ENCODE results near the gene MTG2.

MTG2 gene

DNA sequence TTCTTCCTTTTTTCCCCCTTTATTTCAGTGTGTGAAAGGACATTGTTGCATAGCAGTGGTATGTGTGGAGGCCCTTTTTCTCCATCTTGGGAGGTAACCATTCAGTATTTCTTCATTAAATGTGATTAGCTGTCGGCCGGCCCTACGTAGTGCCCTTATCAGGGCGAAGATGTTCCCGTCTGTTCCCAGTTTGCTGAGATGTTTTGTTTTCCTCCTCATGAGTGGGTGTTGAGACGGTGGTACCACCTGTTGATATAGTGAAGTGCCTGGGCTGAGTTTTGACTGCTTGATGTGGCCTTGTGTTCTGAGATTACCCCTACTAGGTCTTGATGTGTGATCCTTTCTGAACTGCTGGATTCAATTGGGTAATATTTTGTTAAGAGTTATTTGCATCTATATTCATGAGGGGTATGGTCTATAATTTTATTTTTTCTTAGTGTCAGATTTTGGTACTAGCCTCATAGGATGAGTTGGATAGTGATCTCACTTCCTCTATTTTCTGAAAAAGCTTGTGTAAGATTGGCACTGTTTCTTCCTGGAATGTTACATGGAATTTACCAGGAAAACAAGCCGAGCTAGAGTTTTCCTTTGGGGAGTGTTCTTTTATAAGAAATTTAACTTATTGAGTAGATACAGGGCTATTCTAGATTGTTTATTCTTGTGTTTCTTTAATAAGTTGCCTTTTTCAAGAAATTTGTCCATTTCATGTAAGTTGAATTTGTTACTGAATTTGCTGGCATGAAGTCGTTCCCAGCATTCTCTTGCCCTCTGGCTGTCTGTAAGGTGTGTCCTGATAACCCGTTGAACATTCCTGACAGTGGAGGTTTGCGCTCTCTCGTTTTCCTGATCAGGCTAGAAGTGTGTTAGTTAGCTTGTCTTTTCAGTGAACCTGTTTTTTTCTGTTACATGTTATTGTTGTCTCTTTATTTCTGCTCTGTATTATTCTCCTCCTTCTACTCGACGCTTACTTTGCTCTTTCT is 4.3 kb downstream of the MTG2 start:
- peak; percentile 6 for DNase-seq

- DNase-seq, result no peak
Observed at GRCh38 chr20:62190639-62191411, 8.0 kb downstream of the MTG2 start.

DNA sequence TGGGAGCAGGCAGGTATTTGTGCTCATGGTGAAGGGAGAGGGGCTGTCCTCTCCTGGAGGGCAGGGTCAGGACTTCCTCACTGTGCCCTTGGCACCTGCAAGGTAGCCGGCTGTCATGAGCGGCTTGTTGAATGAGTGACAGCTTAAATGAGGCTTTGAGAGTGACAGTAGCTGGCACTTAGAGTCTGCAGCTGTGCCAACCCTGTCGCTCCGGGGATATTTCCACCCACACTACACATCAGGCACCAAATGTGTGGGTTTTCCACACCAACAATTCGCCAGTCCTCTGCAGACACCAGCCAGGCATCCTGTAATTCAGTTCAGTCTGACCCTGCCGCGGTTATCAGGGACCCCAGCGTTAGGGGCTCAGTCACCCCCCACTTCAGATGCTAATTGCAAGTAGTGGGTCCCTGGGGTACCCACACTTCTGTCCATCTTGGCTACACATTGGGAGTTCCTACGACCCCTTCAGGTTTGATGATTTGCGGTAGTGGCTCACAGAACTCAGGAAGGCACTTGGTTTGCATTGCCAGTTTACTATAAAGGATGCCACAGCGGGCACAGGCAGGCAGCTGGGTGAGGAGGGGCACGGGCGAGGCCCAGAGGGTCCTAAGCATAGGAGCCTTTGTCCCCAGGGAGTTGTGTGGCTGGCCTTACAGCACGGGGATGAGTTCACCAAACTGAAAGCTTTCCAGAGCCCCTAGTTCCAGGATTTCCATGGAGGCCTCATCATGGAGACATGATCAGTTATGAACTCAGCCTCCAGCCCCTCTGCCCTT is 9.1 kb downstream of the MTG2 start:
- DNase-seq, result no peak

DNA sequence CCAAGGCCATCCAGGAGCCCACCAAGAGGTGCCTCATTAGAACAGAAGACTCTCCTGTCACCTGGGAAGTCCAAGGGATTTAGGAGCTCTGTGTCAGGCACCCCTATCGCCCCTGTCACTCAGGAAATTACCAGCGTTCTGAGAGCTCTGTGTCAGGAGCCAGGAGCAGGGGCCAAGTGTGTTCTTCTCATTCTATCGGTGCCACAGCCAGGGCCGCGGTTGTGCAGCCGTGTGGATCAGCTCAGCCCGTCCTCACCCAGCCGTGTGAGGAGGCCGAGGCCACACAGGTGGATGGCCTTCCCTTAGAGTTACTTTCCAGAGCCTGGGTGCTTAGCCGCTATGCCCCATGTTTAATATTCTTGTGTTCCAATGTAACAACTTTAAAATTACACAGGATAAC is 9.8 kb downstream of the MTG2 start:
- DNase-seq, result no peak

GRCh38 chr20:62193079-62194025 is 10.5 kb downstream of the MTG2 start:
- no peak for DNase-seq

GRCh38 chr20:62195075-62195405 is 12.2 kb downstream of the MTG2 start:
- DNase-seq, result no peak

DNA sequence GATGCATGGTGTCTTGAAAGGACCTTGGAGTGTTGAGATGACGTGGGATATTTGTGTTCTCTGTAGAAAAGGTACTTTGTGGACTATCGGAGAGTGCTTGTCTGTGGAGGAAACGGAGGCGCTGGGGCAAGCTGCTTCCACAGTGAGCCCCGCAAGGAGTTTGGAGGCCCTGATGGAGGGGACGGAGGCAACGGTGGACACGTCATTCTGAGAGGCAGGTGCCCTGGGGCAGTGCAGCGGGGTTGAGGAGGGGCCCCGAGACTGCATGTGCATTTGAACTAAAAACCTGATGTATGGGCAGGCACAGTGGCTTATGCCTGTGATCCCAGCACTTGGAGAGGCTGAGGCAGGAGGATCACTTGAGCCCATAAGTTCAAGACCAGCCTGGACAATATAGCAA is 12.9 kb downstream of the MTG2 start:
- DNase-seq, result no peak

DNA sequence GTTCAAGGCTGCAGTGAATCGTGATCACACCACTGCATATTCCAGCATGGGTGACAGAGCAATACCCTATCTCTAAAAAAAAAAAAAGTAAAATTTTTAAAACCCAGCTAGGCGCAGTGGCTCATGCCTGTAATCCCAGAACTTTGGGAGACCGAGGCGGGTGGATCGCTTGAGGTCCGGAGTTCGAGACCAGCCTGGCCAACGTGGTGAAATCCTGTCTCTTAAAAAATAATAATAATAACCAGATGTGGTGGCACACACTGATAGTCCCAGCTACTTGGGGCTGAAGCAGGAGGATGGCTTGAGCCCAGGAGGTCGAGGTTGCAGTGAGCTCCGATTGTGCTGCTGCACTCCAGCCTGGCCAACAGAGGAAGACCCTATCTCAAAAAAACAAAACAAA is 13.5 kb downstream of the MTG2 start:
- DNase-seq, result no peak

DNA sequence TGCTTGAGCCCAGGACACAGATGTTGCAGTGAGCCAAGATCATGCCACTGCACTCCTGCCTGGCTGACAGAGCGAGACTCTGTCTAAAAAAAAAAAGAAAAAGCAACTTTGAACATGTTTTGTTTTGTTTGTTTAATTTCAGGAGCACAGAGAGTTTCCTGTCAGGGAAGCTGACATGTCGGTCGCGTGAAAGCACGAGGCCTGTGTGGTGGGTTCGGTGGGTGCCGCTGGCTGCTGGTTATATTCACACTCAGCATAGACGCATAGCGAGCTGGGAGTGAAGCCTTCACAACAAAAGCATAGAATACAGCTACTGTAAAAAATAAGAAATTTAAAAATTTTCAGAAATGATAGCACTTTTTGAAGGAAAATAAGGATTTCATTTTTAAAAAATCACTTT is 14.5 kb downstream of the MTG2 start:
- no peak for DNase-seq

- DNase-seq, result no peak
Observed at GRCh38 chr20:62197801-62198200, 15.0 kb downstream of the MTG2 start.

GRCh38 chr20:62198496-62198895 is 15.7 kb downstream of the MTG2 start:
- DNase-seq, result no peak

- no peak for DNase-seq
Observed at GRCh38 chr20:62198931-62199330, 16.1 kb downstream of the MTG2 start.

DNA sequence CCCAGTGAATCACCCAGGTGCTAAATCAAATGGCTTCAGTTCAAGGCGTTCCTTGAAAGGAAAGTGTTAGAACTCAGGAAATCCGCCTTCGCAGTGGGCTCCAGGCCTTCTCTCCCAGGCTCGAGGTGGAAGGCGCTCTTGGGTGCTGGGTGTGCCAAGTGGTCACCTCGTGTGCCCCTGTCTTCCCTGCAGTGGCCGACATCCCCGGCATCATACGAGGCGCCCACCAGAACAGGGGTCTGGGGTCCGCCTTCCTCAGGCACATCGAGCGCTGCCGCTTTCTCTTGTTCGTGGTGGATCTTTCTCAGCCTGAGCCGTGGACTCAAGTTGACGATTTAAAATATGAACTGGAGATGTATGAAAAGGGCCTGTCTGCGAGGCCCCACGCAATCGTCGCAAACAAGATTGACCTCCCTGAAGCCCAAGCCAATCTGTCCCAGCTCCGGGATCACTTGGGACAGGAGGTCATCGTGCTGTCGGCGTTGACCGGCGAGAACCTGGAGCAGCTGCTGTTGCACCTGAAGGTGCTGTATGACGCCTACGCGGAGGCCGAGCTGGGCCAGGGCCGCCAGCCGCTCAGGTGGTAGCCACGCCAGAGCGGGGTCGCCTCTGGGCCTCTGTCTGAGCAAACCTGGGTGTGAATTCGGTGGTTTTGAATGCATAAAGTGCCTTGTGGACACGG is 17.8 kb downstream of the MTG2 start:
- DNase-seq, result no peak

DNA sequence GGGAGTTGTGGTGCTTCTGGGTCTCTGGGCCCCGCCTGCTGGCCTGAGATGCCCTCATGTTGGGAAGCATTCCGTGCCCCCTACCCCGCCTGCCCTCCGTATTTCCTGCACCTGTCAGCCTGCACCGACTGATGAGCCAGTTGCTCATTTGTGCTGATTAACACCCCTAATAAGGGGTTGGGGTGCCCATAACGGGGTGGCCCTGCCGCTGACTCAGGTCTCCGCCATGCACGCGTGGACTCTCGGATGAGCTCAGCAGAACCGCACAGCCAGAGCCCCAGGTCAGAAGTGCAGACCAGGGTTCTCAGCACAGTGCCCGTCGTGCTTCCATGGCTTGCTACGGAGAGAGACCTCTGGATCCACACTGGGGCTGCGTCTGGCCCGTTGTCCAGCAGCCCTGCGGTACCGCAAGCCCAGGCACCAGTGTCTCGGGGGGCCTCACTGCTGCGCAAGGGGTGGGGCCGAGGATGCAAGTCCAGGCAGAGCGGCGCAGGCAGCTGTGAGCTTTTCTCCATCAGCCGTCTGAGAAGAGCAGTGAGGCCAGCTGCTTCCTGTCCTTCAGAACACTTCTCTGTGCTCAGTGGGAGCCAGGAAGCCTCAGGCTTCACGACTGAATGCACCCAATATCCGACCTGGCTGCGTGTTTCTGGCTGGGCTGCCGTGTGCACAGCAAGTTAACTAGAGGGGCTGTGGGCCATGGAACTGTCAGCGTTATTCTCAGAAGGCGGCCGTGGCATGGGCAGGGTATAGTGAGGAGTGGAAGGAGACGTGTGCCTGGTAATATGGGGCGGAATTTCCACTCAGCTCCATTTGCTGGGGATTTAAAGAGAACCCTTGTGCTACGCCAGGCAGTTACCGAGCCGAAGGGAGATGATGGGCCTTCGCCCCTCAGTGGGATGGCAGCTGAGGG is 18.6 kb downstream of the MTG2 start:
- no peak for DNase-seq

DNA sequence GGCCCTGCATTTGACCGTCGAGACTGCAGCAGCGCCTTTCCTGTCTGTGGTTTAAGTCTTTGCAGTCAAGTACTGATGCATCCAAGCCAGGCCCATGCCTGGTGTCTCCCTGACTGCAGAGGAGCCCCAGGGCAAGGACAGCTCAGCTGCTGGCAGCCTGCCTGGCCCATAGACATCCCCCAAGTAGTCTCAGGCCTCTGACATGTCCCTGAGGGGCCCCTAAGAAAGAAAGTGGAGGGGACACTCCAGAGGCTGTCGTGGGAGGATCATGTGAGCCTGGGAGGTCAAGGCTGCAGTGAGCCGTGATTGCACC is 19.2 kb downstream of the MTG2 start:
- DNase-seq, result no peak

GRCh38 chr20:62202676-62203377 is 20.0 kb downstream of the MTG2 start:
- no peak for DNase-seq

- DNase-seq, result no peak
Observed at GRCh38 chr20:62203378-62204030, 20.7 kb downstream of the MTG2 start.

DNA sequence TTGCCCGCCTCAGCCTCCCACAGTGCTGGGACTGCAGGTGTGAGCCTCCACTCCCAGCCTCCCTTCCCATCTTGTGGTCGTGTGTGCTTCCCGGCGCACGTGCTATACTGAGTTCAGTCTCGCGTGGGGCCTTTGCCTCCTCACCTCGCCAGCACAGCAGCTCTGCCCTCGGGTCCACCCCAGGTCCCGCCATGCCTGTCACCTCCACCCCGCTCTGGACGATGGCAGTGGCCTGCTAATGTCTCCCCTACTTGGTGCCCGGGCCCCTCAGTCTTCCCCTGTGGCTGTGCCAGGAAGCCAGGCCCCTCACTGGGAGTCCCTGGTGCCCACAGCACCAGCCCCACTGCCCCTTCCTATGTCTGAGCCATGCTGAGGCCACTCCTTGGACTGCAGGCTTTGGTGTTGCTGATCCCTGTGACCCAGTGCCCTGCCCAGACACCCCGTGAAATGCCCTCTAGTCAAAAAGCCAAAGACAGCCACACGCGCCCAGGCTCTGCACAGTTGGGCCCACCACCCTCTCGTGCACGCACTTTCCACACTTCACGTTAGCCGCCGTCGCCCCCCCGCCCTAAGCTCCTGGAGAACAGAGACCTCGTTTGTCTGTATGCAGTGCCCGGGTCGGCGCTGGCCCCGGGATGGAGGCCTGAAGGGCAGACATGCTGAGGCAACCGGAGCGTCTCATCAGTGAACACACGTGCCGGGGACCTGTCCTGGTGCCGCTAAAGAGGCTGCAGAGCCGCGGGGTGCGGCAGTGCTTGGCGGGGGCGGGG is 23.0 kb downstream of the MTG2 start:
- no peak for DNase-seq

GRCh38 chr20:62206388-62206775 is 23.6 kb downstream of the MTG2 start:
- no peak for DNase-seq

Measured in hematopoietic multipotent progenitor cell treated with erythropoietin and hydrocortisone succinate and interleukin-3 and kit ligand, for 8 days (in vitro differentiated cells).